LNCaP clone FGC (cell line): Measurements from ENCODE around the gene UBE2F.

ENCODE experiments used
- DNase-seq: peaks from one replicate; pipeline ENCODE4 v3.0.0-alpha.2; 2011; ENCODE audit warnings: low read depth
- H3K4me3 ChIP-seq: 2 replicates; pipeline ENCODE4 v1.5.1; 2011; ENCODE audit warnings: mild to moderate bottlenecking, low read depth, low read length, control low read depth
- CTCF ChIP-seq: IDR thresholded peaks from 2 replicates; pipeline ENCODE4 v1.5.1; 2012; ENCODE audit warnings: mild to moderate bottlenecking; ENCODE audit not compliant: control insufficient read depth, insufficient read depth; ENCODE audit errors: extremely low read depth

The UBE2F gene

GRCh38 chr2:238091436-238092060, 124.7 kb downstream of the UBE2F start:
- TF ChIP-seq CTCF, result no peak
- DNase-seq, result no peak
- no peak overlapping the region for H3K4me3 ChIP-seq
